Measurements from ENCODE around the gene SLX4IP.

SLX4IP gene

DNA sequence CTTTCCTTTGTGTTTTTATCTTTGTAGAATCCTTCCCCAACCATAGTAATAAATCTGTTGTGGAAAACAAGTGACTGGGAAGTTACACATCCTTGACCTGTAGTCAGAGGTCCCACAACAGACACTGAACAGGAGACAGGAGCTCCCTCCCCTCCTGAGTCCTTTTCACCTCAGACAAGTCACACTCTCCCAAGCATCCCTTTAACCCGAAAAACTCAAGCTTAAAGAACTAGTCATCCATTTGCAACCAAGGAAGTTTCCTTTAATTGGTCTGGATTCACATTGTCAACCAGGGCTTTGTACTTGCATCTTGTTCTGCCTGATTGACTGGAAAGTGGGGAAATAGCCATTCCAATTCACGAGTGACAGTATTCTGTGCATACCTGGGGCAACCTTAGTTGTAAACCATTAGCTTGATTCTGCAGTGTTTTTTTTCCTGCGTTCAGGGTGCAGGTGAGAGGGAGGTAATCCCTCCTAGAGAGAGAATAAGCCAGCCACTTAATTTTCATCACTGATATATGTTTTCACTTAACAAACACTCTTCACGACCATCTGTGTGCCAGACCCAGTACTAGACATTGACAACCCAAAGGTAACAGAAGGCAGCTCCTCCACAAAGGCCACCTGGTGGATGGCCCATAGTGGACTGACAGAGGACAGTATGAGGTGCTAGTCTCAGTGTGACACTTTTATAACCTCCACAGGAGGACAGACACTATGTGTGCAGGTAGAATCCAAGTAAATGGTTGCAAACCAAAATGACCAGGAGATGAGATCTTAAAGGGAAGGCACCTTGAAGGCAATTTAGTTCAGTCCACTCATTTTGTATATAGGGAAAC lies 112.4 kb downstream of the SLX4IP start:
- no peak overlapping the region for H3K4me3 Mint-ChIP-seq
- H3K27me3 Mint-ChIP-seq (ENCODE audit: low read depth): no peaks in the 10 kb centered on the region
- H3K9me3 Mint-ChIP-seq: no peaks in the 10 kb centered on the region
- H3K36me3 Mint-ChIP-seq (ENCODE audit: low read depth): no peaks in the 10 kb centered on the region
- peak overlapping the region; percentile 4 to 34 (median 23) for H3K27ac Mint-ChIP-seq
- TF ChIP-seq, protein P1, sequence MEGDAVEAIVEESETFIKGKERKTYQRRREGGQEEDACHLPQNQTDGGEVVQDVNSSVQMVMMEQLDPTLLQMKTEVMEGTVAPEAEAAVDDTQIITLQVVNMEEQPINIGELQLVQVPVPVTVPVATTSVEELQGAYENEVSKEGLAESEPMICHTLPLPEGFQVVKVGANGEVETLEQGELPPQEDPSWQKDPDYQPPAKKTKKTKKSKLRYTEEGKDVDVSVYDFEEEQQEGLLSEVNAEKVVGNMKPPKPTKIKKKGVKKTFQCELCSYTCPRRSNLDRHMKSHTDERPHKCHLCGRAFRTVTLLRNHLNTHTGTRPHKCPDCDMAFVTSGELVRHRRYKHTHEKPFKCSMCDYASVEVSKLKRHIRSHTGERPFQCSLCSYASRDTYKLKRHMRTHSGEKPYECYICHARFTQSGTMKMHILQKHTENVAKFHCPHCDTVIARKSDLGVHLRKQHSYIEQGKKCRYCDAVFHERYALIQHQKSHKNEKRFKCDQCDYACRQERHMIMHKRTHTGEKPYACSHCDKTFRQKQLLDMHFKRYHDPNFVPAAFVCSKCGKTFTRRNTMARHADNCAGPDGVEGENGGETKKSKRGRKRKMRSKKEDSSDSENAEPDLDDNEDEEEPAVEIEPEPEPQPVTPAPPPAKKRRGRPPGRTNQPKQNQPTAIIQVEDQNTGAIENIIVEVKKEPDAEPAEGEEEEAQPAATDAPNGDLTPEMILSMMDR (IDR thresholded peaks at IDR 0.05; ENCODE audit: unreplicated experiment in 3 of 3): no peak
- H3K4me1 Mint-ChIP-seq: peaks cover 43% of the 10 kb centered on the region

DNA sequence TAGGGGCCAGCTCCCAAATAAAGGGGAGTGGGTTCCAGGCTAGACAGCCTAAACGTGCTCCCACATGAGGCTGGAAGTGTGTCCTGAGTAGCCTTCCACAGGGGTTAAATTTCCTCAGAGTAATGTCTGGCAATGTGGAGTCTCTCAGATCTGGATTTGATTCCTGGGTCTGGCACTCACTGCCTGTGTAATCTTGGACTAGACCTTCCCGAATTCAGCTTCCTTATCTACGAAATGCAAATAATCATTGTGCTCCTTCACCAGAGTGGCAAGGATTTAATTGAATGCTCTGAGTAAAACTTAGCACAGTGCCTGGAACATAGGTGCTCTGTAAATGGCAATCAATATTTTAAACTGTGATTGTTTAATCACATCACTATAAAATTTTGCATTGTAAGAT lies 114.4 kb downstream of the SLX4IP start:
- H3K27ac Mint-ChIP-seq: no peak overlapping the region

DNA sequence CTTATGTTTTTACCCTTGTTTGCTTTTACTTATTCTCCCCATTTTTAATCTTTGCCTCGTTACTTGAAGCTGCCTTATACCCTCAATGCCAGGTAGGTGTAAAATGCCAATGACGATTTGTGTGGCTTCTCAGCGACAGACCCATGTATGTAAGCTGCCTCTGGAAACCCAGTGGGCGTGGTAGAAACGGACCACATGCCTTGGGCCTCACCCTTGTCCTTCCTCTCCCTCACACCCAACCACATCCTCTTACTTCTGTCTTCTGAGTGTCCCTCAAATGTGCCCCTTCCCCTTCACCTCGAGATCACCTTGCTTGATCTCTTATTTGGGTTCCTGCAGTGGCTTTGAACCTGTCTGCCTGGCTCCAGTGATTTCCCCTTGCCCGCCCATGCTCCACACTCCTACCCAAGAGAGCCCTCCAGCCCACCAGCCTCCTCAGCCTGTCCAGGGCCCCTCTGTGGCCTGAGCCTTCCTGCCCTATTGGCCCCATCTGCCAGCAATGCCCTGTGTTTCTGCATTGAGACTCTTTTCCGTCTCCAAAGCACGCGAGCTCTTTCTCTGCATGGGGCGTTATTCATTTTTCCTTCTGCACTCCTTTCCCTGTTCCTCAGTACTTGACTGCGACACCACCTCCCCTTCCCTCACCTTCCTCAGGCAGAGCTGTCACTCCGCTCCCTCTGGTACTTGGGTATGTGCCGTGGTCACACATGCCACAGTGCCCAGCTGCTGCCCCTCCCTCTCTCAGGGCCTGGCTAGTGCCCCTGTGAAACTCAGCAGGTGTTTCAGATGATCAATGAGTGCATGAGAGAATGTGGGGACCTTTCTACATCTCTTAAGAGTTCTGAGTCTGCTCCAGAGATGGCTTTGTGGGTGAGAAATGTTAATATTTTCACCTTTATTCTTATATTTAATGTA lies 115.4 kb downstream of the SLX4IP start:
- H3K36me3 Mint-ChIP-seq (ENCODE audit: low read depth): no peaks in the 10 kb centered on the region
- H3K9me3 Mint-ChIP-seq: no peaks in the 10 kb centered on the region
- no peaks in the 10 kb centered on the region for H3K27me3 Mint-ChIP-seq (ENCODE audit: low read depth)
- H3K4me1 Mint-ChIP-seq: peaks cover 51% of the 10 kb centered on the region
- H3K27ac Mint-ChIP-seq: peak overlapping the region in 2 of 3 experiments; percentile 49
- H3K4me3 Mint-ChIP-seq: no peak overlapping the region
- TF ChIP-seq, protein P1 (IDR thresholded peaks at IDR 0.05; ENCODE audit: unreplicated experiment in 3 of 3): no peak

More for the DNA sequence above, 114.4 kb downstream of the SLX4IP start:
- Mint-ChIP-seq H3K27me3 (ENCODE audit: low read depth) (no peaks in the 10 kb centered on the region), H3K4me1 (peaks cover 51% of the 10 kb centered on the region), H3K9me3 (no peaks in the 10 kb centered on the region), H3K4me3 (no peak overlapping the region), H3K36me3 (ENCODE audit: low read depth) (no peaks in the 10 kb centered on the region)
- TF ChIP-seq, protein P1 (IDR thresholded peaks at IDR 0.05; ENCODE audit: unreplicated experiment in 3 of 3): no peak

DNA sequence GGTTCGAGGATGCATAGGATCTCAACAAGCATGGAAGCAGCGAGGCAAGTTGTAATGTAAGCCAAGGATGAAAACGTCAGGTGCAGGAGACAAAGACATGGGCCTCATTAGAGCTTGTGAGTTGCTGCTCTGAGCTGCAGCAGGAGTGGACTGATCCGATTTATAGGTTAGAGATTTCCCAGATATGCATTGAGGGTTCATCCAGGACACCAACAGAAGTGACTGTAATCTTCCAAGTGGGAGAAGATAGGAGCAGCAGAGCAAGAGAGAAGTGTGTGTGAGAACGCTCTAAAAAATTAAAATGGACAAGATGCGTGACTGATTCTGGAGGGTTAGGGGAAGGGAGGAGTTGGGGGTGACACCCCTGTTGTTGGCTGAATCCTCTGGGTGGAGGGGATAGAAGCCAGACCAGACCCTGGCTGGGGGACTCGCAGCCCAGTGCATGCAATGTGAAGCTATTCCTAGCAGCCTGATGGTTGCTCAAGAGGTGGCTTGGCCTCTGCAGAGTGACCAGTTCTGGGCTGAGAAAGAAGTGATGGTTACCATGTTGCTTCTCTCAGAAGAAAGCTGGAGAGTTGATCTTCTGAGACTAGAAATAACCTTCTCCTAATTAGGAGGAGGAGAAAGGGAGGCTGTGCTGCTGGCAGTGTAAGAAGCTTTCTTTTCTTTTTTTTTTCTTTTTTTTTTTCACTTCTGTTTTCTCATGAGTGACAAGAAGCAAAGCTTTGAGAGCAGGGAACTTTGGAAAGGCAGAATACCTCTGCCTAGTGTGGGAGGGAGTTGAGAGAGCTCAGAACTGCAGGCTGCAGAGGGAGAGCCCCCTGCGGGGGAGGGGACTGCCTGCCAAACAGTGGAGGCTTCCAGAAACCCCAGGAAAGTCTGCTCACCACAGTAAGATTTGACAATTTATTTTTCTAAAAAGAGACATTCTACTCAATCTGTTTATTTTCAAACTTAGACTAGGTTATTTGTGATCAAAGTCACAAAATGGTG lies 116.9 kb downstream of the SLX4IP start:
- Mint-ChIP-seq H3K4me1 (peaks cover 42% of the 10 kb centered on the region), H3K4me3 (no peak overlapping the region), H3K27ac (peak overlapping the region; percentile 49 to 82 (median 75)), H3K9me3 (no peaks in the 10 kb centered on the region), H3K27me3 (ENCODE audit: low read depth) (no peaks in the 10 kb centered on the region), H3K36me3 (ENCODE audit: low read depth) (no peaks in the 10 kb centered on the region)
- TF ChIP-seq, protein P1 (IDR thresholded peaks at IDR 0.05; ENCODE audit: unreplicated experiment in 3 of 3): no peak

DNA sequence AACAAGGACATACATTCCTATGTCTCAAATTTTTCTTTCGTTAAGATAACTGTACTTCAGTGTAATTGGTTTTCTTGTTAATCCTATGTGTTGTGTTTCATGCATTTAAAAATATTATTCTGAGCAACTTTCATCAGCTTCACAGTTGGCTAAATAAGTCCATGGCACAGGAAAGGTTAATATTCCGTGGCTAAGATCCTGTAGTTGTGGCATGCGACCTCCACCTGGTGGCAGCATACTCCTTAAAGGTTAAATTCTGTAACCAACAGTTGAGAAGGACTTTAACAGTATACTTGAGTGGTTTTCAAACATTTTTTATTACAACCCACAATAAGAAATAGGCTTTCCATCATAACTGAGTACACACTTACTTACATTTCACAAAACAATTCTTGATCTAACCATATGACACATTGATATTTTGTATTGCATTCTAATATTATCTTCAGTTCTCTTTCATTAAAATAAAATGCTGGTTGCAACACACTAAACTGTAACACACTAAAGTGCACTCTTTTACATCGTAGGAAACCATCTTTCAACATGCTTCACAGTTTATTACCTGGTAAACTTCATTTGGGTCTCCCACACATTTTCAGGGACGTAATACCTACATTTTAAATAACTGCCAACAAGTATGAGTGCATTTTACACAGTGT lies 118.3 kb downstream of the SLX4IP start:
- H3K27ac Mint-ChIP-seq: peak overlapping the region; percentile 55 to 76 (median 67)
- no peak overlapping the region for H3K4me3 Mint-ChIP-seq
- TF ChIP-seq, protein P1 (IDR thresholded peaks at IDR 0.05; ENCODE audit: unreplicated experiment in 3 of 3): peak; percentile 63 to 85 (median 79)
- no peaks in the 10 kb centered on the region for H3K36me3 Mint-ChIP-seq (ENCODE audit: low read depth)
- no peaks in the 10 kb centered on the region for H3K27me3 Mint-ChIP-seq (ENCODE audit: low read depth)
- no peaks in the 10 kb centered on the region for H3K9me3 Mint-ChIP-seq
- peaks cover 39% of the 10 kb centered on the region for H3K4me1 Mint-ChIP-seq
